ELF-1 (cell line): ENCODE measurements around the gene B3GALT2.

Experiments used
- DNase-seq: peaks from one replicate; pipeline ENCODE4 v3.0.0-alpha.2; 2016; ENCODE audit warnings: low read depth, low spot score

Gene B3GALT2

DNA sequence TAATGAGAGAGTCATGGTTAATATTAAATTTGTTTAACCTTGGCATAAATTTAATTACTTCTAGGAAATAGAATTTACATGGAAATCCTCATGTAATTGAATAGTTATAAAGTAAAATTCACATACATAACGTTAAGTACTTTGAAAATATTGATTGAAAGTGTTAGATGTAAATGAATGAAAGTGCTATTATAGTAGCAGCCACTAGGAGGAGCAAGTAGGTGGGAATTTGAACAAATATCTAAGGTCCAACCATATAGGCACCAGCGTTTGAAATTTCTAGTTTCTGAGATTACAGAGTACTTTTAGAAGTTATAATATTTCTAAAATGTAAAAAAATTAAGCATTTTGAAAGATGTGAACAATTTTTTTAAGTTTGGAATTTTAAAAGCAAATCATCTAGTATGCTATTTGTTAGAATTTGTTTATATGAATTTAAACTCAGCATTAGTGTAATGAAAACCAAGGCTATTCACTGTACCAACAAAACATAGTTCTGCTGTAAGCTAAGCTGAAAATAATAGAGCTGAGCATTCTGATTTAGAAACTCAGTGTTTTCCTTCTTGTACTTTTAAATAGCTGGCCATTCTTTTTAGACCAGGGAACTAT, 3.3 kb downstream of the B3GALT2 start:
- no peak for DNase-seq

DNA sequence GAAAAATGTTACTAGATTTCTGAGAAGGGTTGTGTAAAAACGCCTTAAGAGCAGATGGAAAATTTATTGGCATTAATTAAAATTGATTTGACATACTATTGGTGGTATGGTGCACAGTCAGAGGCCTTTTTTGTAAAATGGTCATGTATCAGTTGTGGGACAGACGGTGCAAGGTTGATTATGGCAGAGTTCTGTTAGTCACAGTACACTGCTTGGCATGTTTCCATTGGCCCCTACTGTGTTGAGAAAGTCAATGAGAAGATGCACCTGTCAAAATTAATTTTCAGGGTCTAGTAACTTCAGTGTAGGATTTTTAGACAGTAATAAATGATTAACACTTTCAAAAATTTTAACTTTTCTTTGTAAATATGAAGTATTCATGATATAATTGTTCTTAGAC, 4.4 kb downstream of the B3GALT2 start:
- DNase-seq, result no peak

DNA sequence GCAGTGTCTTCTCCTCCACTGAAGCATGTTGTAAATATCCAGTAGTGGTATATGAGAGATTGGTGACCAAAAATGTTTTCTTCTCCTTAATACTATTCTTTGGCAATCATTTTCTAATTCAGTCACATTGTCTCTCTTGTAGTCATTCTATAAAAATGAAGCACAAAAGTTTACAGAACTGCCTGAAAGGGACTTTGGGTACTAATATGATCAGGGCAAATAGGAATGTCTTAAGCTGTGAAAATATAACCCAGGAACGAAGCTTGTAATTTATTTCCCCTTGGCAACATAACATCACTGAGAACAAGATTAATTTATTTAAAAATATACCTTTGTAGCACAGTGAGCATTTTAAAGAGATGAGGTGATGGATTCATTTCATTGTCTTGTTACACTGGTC, 4.9 kb downstream of the B3GALT2 start:
- DNase-seq, result no peak

DNA sequence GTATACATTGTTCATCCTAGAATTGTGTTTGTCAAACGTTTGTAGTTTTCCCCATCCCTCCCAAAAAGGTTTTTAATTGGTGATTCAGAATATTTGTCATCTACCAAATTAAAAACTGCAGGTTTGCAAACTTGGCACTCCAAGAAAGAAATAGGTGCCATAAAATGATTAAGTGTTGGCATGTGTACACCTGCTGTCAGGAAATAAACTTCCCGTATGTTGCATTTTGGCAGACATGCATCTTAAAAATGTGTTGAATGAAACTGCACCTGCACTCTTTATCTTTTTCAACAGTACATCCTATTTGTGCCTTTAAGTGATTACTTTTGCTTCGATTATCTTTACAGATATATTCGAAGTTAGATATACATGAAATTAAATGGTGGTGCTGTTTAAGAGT, 7.3 kb downstream of the B3GALT2 start:
- no peak for DNase-seq

DNA sequence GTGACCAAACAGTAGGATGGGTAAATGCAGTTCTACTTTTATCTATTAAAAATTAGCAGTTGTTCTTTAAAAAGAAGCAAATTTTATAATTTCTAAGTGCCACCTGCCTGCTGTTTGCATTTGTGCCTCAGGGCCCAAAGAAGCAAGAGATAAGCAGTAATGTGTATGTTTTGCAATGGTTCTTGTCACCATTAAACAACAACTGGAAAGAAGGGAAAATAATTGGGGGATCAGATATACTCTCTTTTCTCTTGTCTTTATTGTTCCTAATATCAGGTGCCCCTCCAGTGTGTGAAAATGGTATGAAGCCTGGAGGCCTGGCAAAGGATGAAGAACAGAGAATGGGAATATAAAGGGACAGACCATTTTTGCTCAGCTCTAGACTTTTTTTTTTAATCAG, 9.6 kb downstream of the B3GALT2 start:
- no peak for DNase-seq

DNA sequence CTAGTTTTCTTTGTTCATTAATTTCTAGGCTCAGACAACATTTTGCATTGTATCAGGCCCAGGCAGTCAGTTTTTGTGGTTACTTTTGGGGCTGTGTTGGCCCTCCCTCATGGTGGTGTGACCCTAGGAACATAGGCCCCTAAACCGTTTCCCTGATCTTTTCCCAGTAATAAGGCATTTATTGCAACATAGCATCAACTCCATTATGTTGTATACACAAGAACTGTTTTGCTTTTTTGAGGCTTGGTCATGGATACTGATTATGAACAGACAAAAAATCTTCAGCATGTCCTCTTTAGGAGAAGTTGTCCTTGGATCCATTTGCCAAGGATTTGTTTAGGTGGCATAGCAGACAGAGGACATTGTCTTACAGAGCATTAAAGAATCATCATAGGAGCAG, 10.3 kb downstream of the B3GALT2 start:
- no peak for DNase-seq

DNA sequence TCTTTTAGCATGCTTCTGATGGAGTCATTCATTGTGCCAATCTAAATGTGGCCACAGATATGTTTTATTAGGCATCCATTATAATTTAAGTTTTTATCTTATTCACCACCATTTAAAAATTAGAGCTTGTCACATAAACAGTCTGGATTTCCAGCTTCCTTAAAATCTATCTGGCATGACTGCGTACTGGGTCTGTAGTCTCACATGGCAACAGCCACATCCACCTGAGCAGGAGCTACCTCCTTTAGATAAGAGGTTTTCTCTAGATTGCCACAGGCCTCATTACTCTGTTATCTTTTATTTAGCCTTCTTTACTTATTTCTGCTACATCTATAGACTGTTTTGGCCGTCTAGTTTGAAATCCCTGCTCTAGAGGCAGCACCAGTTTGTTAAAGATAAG, 29.1 kb downstream of the B3GALT2 start:
- DNase-seq, result no peak

DNA sequence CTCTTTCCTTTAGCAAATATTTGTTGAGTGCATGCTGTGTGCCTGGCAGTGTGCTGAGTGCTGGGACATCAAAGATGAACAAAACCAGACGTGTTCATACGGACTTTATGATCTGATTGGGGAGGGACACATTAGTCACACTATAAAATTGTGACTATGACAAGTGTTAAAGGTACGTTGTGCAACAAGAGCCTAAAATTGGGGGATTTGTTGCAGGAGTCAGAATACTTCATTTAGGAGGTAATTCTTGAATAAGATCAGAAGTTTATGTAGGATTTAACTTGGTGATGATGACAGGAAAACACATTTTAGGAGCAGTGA, 29.6 kb downstream of the B3GALT2 start:
- DNase-seq, result no peak

DNA sequence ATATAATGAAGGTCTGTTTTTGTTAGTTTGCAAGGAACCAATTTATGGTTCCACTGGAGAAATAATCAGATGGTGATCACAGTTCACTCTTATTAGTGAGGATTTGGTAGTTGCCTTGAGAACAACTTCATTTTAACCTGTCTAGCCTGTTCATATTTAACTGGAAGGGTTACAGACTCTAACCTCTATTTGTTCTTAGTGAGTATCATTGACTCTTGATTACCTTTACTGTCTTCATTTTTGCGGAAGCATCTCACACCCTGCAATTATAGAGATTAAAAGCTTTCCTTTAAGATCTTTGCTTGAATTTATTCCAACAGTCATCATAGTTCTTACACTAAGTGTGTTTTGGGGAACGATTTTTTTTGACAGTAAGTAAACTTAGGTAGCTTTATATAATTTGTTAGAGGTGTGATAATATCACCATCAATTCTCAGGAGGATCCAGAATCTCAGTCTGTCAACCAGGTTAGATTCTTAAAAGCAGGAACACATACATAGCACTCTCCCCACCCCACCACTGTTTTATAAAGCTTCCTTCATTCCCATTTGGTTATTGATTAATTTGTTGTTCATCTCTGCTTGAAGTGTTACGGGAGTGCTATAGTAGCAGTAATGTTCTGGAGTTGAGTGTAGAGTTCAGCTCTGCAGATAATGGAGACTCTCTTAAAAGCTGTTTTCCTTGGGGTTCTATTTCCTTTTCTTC, 30.1 kb downstream of the B3GALT2 start:
- DNase-seq, result no peak

DNA sequence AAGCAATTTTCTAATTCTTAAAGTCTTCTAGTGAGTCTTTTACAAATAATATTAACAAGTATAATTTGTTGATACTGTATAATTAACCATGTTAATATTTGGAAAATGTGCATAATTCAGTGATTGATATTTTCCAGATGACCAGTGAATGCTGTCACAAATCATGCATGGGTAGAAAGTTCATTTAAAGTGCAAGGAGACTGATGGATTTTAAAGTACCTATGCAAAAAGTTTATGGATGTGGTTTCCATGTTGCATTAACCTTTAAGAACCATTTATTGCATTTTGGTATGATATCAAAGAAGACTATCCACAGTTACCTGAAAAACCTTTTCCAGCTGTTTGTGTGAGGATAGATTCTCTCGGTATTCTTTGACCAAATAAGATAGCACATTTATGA, 41.4 kb downstream of the B3GALT2 start:
- no peak for DNase-seq

DNA sequence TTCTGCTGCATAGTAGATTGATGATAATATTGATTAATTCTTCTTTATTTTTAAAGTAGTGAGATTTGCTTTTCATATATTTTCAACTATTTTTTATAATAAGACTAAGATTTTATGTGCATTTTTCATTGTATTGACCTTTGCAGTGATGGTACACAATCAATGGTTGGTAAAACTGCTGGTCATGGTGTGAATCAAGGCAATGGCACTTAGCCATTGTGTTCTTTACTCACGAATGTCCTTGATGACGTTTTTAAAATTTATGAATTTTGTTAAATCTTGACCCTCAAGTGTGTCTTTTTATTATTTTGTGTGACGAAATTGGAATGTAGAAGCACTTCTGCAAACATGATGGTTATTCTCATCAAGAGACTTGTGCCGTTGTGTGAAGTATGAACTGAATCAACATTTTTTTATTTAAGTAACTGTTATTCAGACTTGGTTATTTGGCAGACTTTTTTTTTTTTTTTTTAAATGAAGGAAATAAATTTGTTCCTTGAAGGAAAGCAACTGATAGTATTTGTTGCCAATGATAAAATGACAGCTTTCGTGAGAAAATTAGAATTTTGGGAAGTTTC, 42.0 kb downstream of the B3GALT2 start:
- no peak for DNase-seq

DNA sequence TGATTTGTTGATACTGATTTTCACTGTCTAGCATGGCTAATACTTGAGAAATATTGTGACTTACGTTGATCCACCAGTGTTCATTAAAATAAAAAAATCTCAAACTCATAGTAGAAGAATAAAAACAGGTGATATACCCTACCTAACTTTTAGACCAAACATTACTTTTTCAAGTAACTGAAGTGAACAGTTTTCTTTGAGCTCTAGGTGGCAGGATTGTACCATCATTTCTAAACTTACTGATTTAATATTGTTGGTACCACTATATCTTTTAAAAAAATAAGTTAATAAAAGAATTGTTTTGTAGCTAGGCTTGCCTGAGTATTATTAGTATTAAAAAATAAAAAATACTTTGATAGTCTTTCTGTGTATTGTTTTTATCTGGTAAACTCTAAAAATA, 43.1 kb downstream of the B3GALT2 start:
- DNase-seq, result no peak

DNA sequence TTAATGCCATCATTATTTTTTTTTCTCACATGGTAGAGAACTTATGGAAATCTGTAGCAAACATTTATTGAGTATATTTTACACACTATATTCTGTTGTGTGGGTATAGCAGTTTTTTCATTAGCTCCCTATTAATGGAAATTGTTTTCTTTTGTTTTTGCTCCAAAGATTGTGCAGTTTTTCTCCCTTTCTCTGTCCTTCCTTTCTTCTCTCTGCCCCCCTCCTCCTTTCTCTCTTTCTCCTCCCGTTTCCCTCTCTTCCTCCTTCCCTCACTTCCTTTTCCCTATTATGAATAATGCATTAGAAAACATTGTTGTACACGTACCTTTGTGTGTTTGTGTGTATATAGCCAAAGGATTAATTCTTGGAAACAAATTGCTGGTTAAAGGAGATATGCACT, 44.0 kb downstream of the B3GALT2 start:
- no peak for DNase-seq

DNA sequence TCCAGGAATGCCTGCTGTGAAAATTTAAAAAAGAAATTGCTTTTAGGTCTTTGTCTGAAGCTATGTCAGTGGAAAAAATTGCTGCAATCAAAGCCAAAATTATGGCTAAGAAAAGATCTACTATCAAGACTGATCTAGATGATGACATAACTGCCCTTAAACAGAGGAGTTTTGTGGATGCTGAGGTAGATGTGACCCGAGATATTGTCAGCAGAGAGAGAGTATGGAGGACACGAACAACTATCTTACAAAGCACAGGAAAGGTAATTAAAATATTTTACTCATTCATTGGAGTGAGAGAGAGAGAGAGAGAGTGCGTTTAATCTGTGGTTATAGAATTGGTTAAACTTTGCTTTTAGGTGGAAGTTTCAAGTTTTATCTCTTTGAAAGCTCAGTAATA, 44.6 kb downstream of the B3GALT2 start:
- DNase-seq, result no peak

DNA sequence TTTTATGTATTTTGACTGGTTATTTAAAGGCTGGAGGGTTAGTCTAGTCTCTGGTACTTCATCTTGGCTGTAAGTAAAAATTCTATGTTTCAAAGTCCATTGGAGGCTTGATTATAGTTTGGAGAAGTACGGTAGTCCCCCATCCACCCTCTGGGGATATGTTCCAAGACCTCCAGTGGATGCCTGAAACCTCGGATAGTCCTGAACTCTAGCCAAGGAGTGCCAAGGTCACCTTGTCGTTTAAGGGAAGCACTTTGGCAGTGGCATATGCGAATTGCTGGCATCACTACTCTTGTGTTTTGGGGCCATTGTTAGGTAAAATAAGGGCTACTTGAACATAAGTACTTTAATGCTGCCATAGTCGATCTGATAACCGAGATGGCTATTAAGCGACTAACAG, 46.2 kb downstream of the B3GALT2 start:
- DNase-seq, result no peak

DNA sequence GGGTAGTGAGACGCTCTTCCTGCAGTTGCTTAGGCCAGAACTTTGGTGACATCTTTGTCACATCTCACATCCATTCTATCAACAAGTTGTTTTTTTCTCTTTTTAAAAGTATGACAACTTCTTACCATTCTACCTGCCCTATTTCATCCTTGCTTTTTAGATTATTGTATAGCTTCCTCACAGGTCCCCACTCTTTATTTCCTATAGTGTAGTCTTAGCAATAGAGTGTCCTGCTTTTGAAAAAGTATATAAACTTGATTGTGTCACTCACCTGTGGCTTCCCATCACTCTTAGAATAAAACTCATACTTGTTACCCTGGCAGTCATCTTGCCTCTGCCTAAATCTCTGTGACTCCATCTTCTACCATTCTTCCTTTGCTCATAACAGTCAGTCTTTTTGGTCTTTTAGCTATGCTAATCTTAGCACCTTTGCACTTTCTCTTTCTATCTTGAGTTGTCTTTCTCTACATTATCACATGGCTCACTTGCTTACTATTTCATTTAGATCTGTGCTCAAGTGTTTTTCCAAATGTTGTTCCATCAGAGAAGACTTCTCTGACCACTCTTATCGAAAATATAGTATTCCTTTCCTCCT, 55.0 kb downstream of the B3GALT2 start:
- DNase-seq, result no peak
